Activated B cell treated with CpG ODN at 0.5 μM for 24 hours (primary cell): ENCODE data around the gene DRC3. TPM values are rescaled to one million over a fixed set of nuclear protein-coding genes. Genes with fewer than 3 reads are reported as not detected.

Experiments used
- ATAC-seq: fragments of 200-7000 bp; cut with Tn5 transposase; one replicate; pipeline ENCODE4 v1.10.0; 2021; ENCODE audit warnings: low read depth, mild to moderate bottlenecking, moderate library complexity
- CTCF ChIA-PET: fragments of 350-600 bp; sonication (Branson Sonifier 250); formaldehyde crosslinking; loops from one replicate; lab custom pipeline; 2021; ENCODE audit warnings: antibody characterized with exemption; lab: Charles Lee
- POLR2A ChIA-PET: fragments of 350-600 bp; sonication (Branson Sonifier 250); formaldehyde crosslinking; loops from one replicate; lab custom pipeline; 2021; ENCODE audit warnings: antibody characterized with exemption; lab: Charles Lee
- DNase-seq: peaks from one replicate; pipeline ENCODE4 v3.0.0; 2022
- H3K27ac Mint-ChIP-seq: one replicate; pipeline ENCODE4 v1.8.0; 2020; ENCODE audit warnings: mixed read lengths
- H3K27me3 Mint-ChIP-seq: one replicate; pipeline ENCODE4 v1.8.0; 2021; ENCODE audit warnings: mixed read lengths
- H3K36me3 Mint-ChIP-seq: one replicate; pipeline ENCODE4 v1.8.0; 2021; ENCODE audit warnings: low read depth, mixed read lengths
- H3K4me1 Mint-ChIP-seq: one replicate; pipeline ENCODE4 v1.8.0; 2021; ENCODE audit warnings: mixed read lengths
- H3K4me3 Mint-ChIP-seq: one replicate; pipeline ENCODE4 v1.8.0; 2020; ENCODE audit warnings: mild to moderate bottlenecking, mixed read lengths
- H3K9me3 Mint-ChIP-seq: one replicate; pipeline ENCODE4 v1.8.0; 2020; ENCODE audit warnings: mixed read lengths
- CTCF ChIP-seq: fragments of 200-600 bp; IDR thresholded peaks from one replicate; pipeline ENCODE4 v1.8.0; 2022; ENCODE audit warnings: antibody characterized with exemption, mild to moderate bottlenecking
- intact Hi-C: fragments of 100-400 bp; cut with micrococcal nuclease; formaldehyde crosslinking; loops from one replicate; pipeline ENCODE4 v1.15.1; 2024
- total RNA-seq: library from RNA; stranded (reverse); gene quantifications from 2 replicates; pipeline ENCODE4 v1.2.3, GENCODE V29; 2022

Gene DRC3
- total RNA-seq, 1 donor from 2014 or later: not detected

- H3K36me3 Mint-ChIP-seq: peaks cover 80% of the 10 kb centered on the region
- no peaks in the 10 kb centered on the region for H3K27me3 Mint-ChIP-seq
- no peaks in the 10 kb centered on the region for H3K4me1 Mint-ChIP-seq
- no peak overlapping the region for H3K27ac Mint-ChIP-seq
- TF ChIP-seq CTCF: no peak
- intact Hi-C loops: no loop called here
- DNase-seq (no peak), ATAC-seq (no peak)
- POLR2A ChIA-PET: no interaction called here
- CTCF ChIA-PET: no interaction called here
- H3K4me3 Mint-ChIP-seq: no peak overlapping the region
- no peaks in the 10 kb centered on the region for H3K9me3 Mint-ChIP-seq
Observed at GRCh38 chr17:18009609-18010420, 37.2 kb downstream of the DRC3 start.

GRCh38 chr17:18011286-18011685 is 38.6 kb downstream of the DRC3 start:
- CTCF ChIA-PET: no interaction called here
- no peak overlapping the region for H3K4me3 Mint-ChIP-seq

GRCh38 chr17:18014006-18014405 is 41.3 kb downstream of the DRC3 start:
- intact Hi-C loops: no loop called here
- DNase-seq (no peak), ATAC-seq (no peak)
- Mint-ChIP-seq H3K9me3 (no peaks in the 10 kb centered on the region), H3K4me1 (no peaks in the 10 kb centered on the region), H3K4me3 (no peak overlapping the region), H3K36me3 (peaks cover 82% of the 10 kb centered on the region), H3K27me3 (no peaks in the 10 kb centered on the region), H3K27ac (no peak overlapping the region)
- no peak for TF ChIP-seq CTCF
- ChIA-PET CTCF (no interaction called here), POLR2A (no interaction called here)

More at GRCh38 chr17:18011286-18011685, 38.6 kb downstream of the DRC3 start:
- no peak for ATAC-seq
- DNase-seq: no peak
- Mint-ChIP-seq H3K36me3 (peaks cover 90% of the 10 kb centered on the region), H3K9me3 (no peaks in the 10 kb centered on the region), H3K27ac (no peak overlapping the region), H3K4me1 (no peaks in the 10 kb centered on the region), H3K27me3 (no peaks in the 10 kb centered on the region)
- no peak for TF ChIP-seq CTCF
- intact Hi-C loops: no loop called here
- POLR2A ChIA-PET: no interaction called here

GRCh38 chr17:18015593-18015992 is 42.9 kb downstream of the DRC3 start:
- POLR2A ChIA-PET: no interaction called here
- Mint-ChIP-seq H3K4me1 (no peaks in the 10 kb centered on the region), H3K36me3 (peaks cover 80% of the 10 kb centered on the region), H3K4me3 (no peak overlapping the region), H3K9me3 (no peaks in the 10 kb centered on the region), H3K27me3 (no peaks in the 10 kb centered on the region), H3K27ac (no peak overlapping the region)
- DNase-seq (no peak), ATAC-seq (no peak)
- TF ChIP-seq CTCF: no peak
- intact Hi-C loops: no loop called here
- CTCF ChIA-PET: no interaction called here

GRCh38 chr17:18016426-18016825 is 43.8 kb downstream of the DRC3 start:
- Mint-ChIP-seq H3K36me3 (peaks cover 79% of the 10 kb centered on the region), H3K9me3 (no peaks in the 10 kb centered on the region), H3K4me3 (no peak overlapping the region), H3K27me3 (no peaks in the 10 kb centered on the region), H3K4me1 (no peaks in the 10 kb centered on the region), H3K27ac (no peak overlapping the region)
- TF ChIP-seq CTCF: no peak
- CTCF ChIA-PET: no interaction called here
- no peak for DNase-seq
- POLR2A ChIA-PET: interaction anchor here (0.6 kb wide), 1 partner anchor 13 kb away, joined by 15 read pairs; no protein-coding TSS in a partner anchor
- ATAC-seq: no peak
- intact Hi-C loops: no loop called here
